Uterine smooth muscle cell (primary cell): ENCODE results near the gene CSAG1. TPM values are rescaled to one million over a fixed set of nuclear protein-coding genes. Genes with fewer than 3 reads are reported as not detected.

Experiments
- total RNA-seq: library from RNA; depleted of rRNA; stranded (reverse); fragments of >200 nt; gene quantifications from 2 replicates; pipeline ENCODE4 v1.2.3, GENCODE V29; 2014

Gene CSAG1, protein sequence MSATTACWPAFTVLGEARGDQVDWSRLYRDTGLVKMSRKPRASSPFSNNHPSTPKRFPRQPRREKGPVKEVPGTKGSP
- not detected in 2 replicates for total RNA-seq

DNA sequence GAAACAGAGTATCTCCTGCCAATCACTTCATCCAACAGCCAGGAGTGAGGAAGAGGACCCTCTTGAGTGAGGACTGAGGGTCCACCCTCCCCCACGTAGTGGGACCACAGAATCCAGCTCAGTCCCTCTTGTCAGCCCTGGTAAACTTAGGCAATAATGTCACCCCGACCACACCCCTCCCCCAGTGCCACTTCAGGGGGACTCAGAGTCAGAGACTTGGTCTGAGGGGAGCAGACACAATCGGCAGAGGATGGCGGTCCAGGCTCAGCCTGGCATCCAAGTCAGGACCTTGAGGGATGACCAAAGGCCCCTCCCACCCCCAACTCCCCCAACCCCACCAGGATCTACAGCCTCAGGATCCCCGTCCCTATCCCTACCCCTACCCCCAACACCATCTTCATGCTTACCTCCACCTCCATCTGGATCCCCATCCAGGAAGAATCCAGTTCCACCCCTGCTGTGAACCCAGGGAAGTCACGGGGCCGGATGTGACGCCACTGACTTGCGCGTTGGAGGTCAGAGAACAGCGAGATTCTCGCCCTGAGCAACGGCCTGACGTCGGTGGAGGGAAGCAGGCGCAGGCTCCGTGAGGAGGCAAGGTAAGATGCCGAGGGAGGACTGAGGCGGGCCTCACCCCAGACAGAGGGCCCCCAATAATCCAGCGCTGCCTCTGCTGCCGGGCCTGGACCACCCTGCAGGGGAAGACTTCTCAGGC is at the start of gene CSAG1, which contains the start of gene MAGEA12:
TSS of gene CSAG1 (minus strand) at position 461 of the 715 bp plus-strand sequence. CDS start 1,261 bp downstream, outside the sequence.
TSS of gene MAGEA12 (plus strand) at position 497 of the 715 bp plus-strand sequence. CDS start 2,405 bp downstream, outside the sequence.

DNA sequence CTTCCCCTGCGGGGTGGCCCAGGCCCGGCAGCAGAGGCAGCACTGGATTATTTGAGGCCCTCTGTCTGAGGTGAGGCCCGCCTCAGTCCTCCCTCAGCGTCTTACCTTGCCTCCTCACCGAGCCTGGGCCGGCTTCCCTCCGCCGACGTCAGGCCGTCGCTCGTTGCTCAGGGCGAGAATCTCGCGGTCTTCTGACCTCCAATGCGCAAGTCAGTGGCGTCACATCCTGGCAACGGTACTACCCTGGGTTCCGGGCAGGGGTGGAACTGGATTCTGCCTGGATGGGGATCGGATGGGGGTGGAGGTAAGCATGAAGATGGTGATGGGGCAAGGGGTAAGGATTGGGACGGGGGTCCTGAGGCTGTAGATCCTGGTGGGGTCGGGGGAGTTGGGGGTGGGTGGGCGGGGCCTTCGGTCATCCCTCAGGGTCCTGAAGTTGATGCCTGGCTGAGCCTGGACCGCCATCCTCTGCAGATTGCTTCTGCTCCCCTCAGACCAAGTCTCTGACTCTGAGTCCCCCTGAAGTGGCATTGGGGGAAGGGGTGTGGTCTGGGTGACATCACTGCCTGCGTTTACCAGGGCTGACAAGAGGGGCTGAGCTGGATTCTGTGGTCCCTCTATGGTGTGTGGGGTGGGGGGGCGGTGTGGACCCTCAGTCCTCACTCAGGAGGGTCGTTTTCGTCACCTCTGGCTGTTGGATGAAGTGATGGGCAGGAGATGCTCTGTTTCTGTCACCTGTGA is 36.2 kb upstream of the CSAG1 start, which contains the start of gene MAGEA6:
TSS of gene MAGEA6 (minus strand) at position 141 of the 741 bp plus-strand sequence. CDS start 2,039 bp downstream, outside the sequence.

DNA sequence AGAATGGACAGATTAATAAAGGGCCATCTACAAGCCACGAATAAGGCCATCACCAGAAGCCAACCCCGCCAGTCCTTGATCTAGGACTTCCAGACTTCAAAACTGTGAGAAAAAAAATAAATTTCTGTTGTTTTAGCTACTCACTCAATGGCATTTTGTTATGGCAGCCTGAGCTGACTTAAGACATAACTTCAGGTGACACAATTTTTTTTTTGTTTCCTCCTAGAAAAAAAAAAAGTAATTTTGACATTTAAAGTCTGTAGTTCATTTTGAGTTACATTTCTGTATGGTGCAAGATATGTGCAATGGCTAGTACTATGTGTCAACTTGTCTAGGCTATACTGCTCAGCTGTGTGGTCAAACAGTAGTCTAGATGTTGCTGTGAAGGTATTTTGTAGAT is 25.4 kb upstream of the CSAG1 start, which contains the start of gene CSAG3:
TSS of gene CSAG3 (plus strand) at position 301 of the 400 bp plus-strand sequence.

DNA sequence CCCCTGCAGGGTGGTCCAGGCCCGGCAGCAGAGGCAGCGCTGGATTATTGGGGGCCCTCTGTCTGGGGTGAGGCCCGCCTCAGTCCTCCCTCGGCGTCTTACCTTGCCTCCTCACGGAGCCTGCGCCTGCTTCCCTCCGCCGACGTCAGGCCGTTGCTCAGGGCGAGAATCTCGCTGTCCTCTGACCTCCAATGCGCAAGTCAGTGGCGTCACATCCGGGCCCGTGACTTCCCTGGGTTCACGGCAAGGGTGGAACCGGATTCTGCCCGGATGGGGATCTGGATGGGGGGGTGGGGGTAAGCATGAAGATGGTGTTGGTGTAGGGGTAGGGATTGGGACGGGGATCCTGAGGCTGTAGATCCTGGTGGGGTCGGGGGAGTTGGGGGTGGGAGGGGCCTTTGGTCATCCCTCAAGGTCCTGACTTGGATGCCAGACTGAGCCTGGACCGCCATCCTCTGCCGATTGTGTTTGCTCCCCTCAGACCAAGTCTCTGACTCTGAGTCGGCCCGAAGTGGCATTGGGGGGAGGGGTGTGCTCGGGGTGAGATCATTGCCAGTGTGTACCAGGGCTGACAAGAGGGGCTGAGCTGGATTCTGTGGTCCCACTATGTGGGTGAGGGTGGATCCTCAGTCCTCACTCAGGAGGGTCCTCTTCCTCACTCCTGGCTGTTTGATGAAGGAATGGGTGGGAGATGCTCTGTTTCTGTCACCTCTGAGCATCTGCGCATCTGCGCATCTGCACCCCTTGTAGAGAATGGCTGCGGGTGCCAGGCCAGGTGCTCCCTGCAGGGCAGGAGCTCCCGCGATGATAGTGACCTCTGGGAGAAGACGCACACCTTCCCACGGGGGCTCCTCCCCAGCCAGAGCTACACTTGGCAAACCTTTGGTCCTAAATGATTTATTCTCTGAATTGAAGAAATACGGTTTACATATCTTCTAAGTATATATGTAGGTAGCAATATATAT is 20.4 kb upstream of the CSAG1 start, which contains the start of gene MAGEA2:
TSS of gene MAGEA2 (minus strand) at position 157 of the 965 bp plus-strand sequence. CDS start 2,479 bp downstream, outside the sequence.

DNA sequence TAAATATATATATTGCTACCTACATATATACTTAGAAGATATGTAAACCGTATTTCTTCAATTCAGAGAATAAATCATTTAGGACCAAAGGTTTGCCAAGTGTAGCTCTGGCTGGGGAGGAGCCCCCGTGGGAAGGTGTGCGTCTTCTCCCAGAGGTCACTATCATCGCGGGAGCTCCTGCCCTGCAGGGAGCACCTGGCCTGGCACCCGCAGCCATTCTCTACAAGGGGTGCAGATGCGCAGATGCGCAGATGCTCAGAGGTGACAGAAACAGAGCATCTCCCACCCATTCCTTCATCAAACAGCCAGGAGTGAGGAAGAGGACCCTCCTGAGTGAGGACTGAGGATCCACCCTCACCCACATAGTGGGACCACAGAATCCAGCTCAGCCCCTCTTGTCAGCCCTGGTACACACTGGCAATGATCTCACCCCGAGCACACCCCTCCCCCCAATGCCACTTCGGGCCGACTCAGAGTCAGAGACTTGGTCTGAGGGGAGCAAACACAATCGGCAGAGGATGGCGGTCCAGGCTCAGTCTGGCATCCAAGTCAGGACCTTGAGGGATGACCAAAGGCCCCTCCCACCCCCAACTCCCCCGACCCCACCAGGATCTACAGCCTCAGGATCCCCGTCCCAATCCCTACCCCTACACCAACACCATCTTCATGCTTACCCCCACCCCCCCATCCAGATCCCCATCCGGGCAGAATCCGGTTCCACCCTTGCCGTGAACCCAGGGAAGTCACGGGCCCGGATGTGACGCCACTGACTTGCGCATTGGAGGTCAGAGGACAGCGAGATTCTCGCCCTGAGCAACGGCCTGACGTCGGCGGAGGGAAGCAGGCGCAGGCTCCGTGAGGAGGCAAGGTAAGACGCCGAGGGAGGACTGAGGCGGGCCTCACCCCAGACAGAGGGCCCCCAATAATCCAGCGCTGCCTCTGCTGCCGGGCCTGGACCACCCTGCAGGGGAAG is 19.4 kb downstream of the CSAG1 start, which contains the start of gene MAGEA2B:
TSS of gene MAGEA2B (plus strand) at position 814 of the 973 bp plus-strand sequence. CDS start 2,479 bp downstream, outside the sequence.

DNA sequence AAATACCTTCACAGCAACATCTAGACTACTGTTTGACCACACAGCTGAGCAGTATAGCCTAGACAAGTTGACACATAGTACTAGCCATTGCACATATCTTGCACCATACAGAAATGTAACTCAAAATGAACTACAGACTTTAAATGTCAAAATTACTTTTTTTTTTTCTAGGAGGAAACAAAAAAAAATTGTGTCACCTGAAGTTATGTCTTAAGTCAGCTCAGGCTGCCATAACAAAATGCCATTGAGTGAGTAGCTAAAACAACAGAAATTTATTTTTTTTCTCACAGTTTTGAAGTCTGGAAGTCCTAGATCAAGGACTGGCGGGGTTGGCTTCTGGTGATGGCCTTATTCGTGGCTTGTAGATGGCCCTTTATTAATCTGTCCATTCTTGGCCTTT is 24.3 kb downstream of the CSAG1 start, which contains the start of gene CSAG2:
TSS of gene CSAG2 (minus strand) at position 101 of the 400 bp plus-strand sequence. CDS start 161 bp downstream, outside the sequence.

DNA sequence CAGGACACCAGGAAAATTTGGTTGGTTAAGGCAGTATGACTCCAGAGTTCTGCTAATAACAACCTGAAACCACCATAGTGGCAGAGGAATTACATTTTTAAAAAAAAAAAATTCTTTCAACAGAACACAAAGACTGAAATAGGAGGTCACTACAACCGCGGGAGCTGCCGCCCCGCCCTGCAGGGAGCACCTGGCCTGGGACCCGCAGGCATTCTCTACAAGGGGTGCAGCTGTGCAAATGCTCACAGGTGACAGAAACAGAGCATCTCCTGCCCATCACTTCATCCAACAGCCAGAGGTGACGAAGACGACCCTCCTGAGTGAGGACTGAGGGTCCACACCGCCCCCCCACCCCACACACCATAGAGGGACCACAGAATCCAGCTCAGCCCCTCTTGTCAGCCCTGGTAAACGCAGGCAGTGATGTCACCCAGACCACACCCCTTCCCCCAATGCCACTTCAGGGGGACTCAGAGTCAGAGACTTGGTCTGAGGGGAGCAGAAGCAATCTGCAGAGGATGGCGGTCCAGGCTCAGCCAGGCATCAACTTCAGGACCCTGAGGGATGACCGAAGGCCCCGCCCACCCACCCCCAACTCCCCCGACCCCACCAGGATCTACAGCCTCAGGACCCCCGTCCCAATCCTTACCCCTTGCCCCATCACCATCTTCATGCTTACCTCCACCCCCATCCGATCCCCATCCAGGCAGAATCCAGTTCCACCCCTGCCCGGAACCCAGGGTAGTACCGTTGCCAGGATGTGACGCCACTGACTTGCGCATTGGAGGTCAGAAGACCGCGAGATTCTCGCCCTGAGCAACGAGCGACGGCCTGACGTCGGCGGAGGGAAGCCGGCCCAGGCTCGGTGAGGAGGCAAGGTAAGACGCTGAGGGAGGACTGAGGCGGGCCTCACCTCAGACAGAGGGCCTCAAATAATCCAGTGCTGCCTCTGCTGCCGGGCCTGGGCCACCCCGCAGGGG is 35.3 kb downstream of the CSAG1 start, which contains the start of gene MAGEA3:
TSS of gene MAGEA3 (plus strand) at position 843 of the 980 bp plus-strand sequence. CDS start 2,039 bp downstream, outside the sequence.

Other genes with a start within 250 kb of the CSAG1 start
- 0.87 and 2.5 TPM in 2 replicates for gene GABRQ, start 95.8 kb downstream of the CSAG1 start, total RNA-seq
- gene MAGEA3, start 34.9 kb downstream of the CSAG1 start, total RNA-seq = not detected in 2 replicates
- gene CSAG2, start 24.4 kb downstream of the CSAG1 start, total RNA-seq = not detected in 2 replicates
- not detected in 2 replicates for gene MAGEA2B, start 19.1 kb downstream of the CSAG1 start, total RNA-seq
- not detected in 2 replicates for gene MAGEA12, start within 50 bp of the CSAG1 start, total RNA-seq
- not detected in 2 replicates for gene MAGEA2, start 20.1 kb upstream of the CSAG1 start, total RNA-seq
- not detected in 2 replicates for gene CSAG3, start 25.5 kb upstream of the CSAG1 start, total RNA-seq
- not detected in 2 replicates for gene MAGEA6, start 36.0 kb upstream of the CSAG1 start, total RNA-seq
- 39.2 and 56.4 TPM in 2 replicates for gene CETN2, start 97.0 kb upstream of the CSAG1 start, total RNA-seq
- gene NSDHL, start 97.3 kb upstream of the CSAG1 start, total RNA-seq = 45.5 and 45.8 TPM in 2 replicates
- gene ZNF185, start 164.3 kb upstream of the CSAG1 start, total RNA-seq = 4.3 and 4.5 TPM in 2 replicates